GM23338 (cell line): ENCODE measurements around the gene KDM4C. TPM values are rescaled to one million over a fixed set of nuclear protein-coding genes. Genes with fewer than 3 reads are reported as not detected.

Experiments used
- ATAC-seq: fragments of 200-7000 bp; cut with Tn5 transposase; 3 replicates; pipeline ENCODE4 v1.9.1; 2020
- DNase-seq: peaks from one replicate; pipeline ENCODE4 v3.0.0-alpha.2; 2015; ENCODE audit warnings: low spot score
- H2AFZ ChIP-seq: fragments of 200-600 bp; sonication (generic); 2 replicates; pipeline ENCODE4 v1.8.0; 2016; ENCODE audit warnings: antibody characterized with exemption, mild to moderate bottlenecking, moderate library complexity
- H3F3A ChIP-seq: fragments of 200-600 bp; sonication (generic); replicated peaks from 2 replicates; pipeline ENCODE4 v1.8.0; 2017; ENCODE audit warnings: antibody characterized with exemption, mixed run types, low read depth
- H3K27ac ChIP-seq: fragments of 200-600 bp; sonication (generic); 2 replicates; pipeline ENCODE4 v1.6.1; 2016; ENCODE audit warnings: low read depth
- H3K27me3 ChIP-seq: fragments of 200-600 bp; sonication (generic); 2 replicates; pipeline ENCODE4 v1.8.0; 2016; ENCODE audit warnings: mild to moderate bottlenecking, mixed run types, moderate library complexity; ENCODE audit not compliant: insufficient read depth
- H3K36me3 ChIP-seq: fragments of 200-600 bp; sonication (generic); 2 replicates; pipeline ENCODE4 v1.8.0; 2016; ENCODE audit warnings: mild to moderate bottlenecking; ENCODE audit not compliant: insufficient read depth
- H3K4me1 ChIP-seq: fragments of 200-600 bp; sonication (generic); 2 replicates; pipeline ENCODE4 v1.8.0; 2016; ENCODE audit warnings: mild to moderate bottlenecking, moderate library complexity; ENCODE audit not compliant: insufficient read depth
- H3K4me2 ChIP-seq: fragments of 200-600 bp; sonication (generic); 2 replicates; pipeline ENCODE4 v1.7.1; 2017; ENCODE audit warnings: mixed run types
- H3K4me3 ChIP-seq: fragments of 200-600 bp; sonication (generic); 2 replicates; pipeline ENCODE4 v1.6.1; 2016; ENCODE audit warnings: mixed run types
- H3K79me2 ChIP-seq: fragments of 200-600 bp; sonication (generic); replicated peaks from 2 replicates; pipeline ENCODE4 v1.8.0; 2017; ENCODE audit warnings: mild to moderate bottlenecking; ENCODE audit not compliant: insufficient read depth
- H3K9me2 ChIP-seq: fragments of 200-600 bp; sonication (generic); 2 replicates; pipeline ENCODE4 v1.8.0; 2017; ENCODE audit not compliant: insufficient read depth
- H4K20me1 ChIP-seq: fragments of 200-600 bp; sonication (generic); replicated peaks from 2 replicates; pipeline ENCODE4 v1.8.0; 2017; ENCODE audit warnings: mild to moderate bottlenecking; ENCODE audit not compliant: insufficient read depth
- H3K27ac Mint-ChIP-seq: 2 replicates; pipeline ENCODE4 v1.8.0; 2020; ENCODE audit warnings: inconsistent platforms, mild to moderate bottlenecking, moderate library complexity, mixed read lengths
- H3K27me3 Mint-ChIP-seq: 3 replicates; pipeline ENCODE4 v1.8.0; 2022; ENCODE audit warnings: low read depth, mild to moderate bottlenecking, moderate library complexity, mixed read lengths, inconsistent platforms; ENCODE audit not compliant: insufficient read depth, poor library complexity
- H3K36me3 Mint-ChIP-seq: 3 replicates; pipeline ENCODE4 v1.8.0; 2021; ENCODE audit warnings: low read depth, mild to moderate bottlenecking, inconsistent platforms, moderate library complexity, mixed read lengths
- H3K4me1 Mint-ChIP-seq: 3 replicates; pipeline ENCODE4 v1.8.0; 2020; ENCODE audit warnings: mild to moderate bottlenecking, inconsistent platforms, mixed read lengths
- H3K4me3 Mint-ChIP-seq: 3 replicates; pipeline ENCODE4 v1.8.0; 2021; ENCODE audit warnings: moderate library complexity, mild to moderate bottlenecking, inconsistent platforms, mixed read lengths
- H3K9me3 Mint-ChIP-seq: 3 replicates; pipeline ENCODE4 v1.8.0; 2020; ENCODE audit warnings: moderate library complexity, mild to moderate bottlenecking, inconsistent platforms, mixed read lengths
- CREB1 ChIP-seq: fragments of 250-450 bp; sonication (Bioruptor Pico); IDR thresholded peaks from 2 replicates; pipeline ENCODE4 v1.5.0; 2020; ENCODE audit warnings: low read depth, mild to moderate bottlenecking, moderate library complexity
- ETS1 ChIP-seq: IDR thresholded peaks from 2 replicates; pipeline ENCODE4 v1.6.1; 2016; ENCODE audit warnings: antibody characterized with exemption
- EZH2 ChIP-seq: fragments of 200-600 bp; sonication (generic); IDR thresholded peaks from one replicate; pipeline ENCODE4 v1.8.0; 2017; ENCODE audit warnings: antibody characterized with exemption, mild to moderate bottlenecking, low read depth; ENCODE audit not compliant: unreplicated experiment
- EZH2phosphoT487 ChIP-seq: fragments of 200-600 bp; sonication (generic); IDR thresholded peaks from one replicate; pipeline ENCODE4 v1.8.1; 2018; ENCODE audit warnings: antibody characterized with exemption; ENCODE audit not compliant: unreplicated experiment
- JUNB ChIP-seq: IDR thresholded peaks from one replicate; pipeline ENCODE4 v1.6.1; 2016; ENCODE audit warnings: antibody characterized with exemption; ENCODE audit not compliant: unreplicated experiment
- NANOG ChIP-seq: IDR thresholded peaks from 2 replicates; pipeline ENCODE4 v1.6.1; 2016; ENCODE audit warnings: antibody characterized with exemption, borderline replicate concordance
- POLR2AphosphoS5 ChIP-seq: IDR thresholded peaks from 2 replicates; pipeline ENCODE4 v1.6.1; 2016; ENCODE audit warnings: antibody characterized with exemption, low read depth
- STAT1 ChIP-seq: IDR thresholded peaks from one replicate; pipeline ENCODE4 v1.6.1; 2016; ENCODE audit warnings: antibody characterized with exemption; ENCODE audit not compliant: unreplicated experiment
- ZNF114 ChIP-seq: fragments of 250-450 bp; sonication (Bioruptor Pico); IDR thresholded peaks from 2 replicates; pipeline ENCODE4 v1.5.0; 2020; ENCODE audit warnings: mild to moderate bottlenecking, moderate library complexity
- ZNF331 ChIP-seq: fragments of 250-450 bp; sonication (Bioruptor Pico); IDR thresholded peaks from 2 replicates; pipeline ENCODE4 v1.5.0; 2020; ENCODE audit warnings: low read depth, mild to moderate bottlenecking, moderate library complexity
- polyA plus RNA-seq: library from polyadenylated mRNA; unstranded; fragments of >200 nt; fragmentation: Nextera tagmentation; extraction: Ambion mirVana; gene quantifications from 2 replicates; pipeline ENCODE4 v1.2.1, GENCODE V29; 2016
- total RNA-seq: library from RNA; depleted of rRNA; stranded (reverse); fragments of >200 nt; shearing (Covaris generic); gene quantifications from 2 replicates; pipeline ENCODE4 v1.2.3, GENCODE V29; 2014
- TF ChIP-seq, protein P1 (sequence below), 2 experiments: fragments of 200-600 bp in 1 of 2; sonication (generic) in 1 of 2; conservative IDR thresholded peaks; 2 replicates each; pipeline versions ENCODE4 v1.5.1 to v1.6.1; 2016 to 2017; ENCODE audit warnings: antibody characterized with exemption in 2 of 2, low read depth in 2 of 2, mild to moderate bottlenecking in 2 of 2, moderate library complexity in 1 of 2
- TF ChIP-seq, protein P2 (sequence below): fragments of 250-450 bp; sonication (Bioruptor Pico); IDR thresholded peaks from 2 replicates; pipeline ENCODE4 v1.5.0; 2020; ENCODE audit warnings: mild to moderate bottlenecking, moderate library complexity
- TF ChIP-seq, protein P3 (sequence below): IDR thresholded peaks from one replicate; pipeline ENCODE4 v1.6.1; 2018; ENCODE audit warnings: antibody characterized with exemption; ENCODE audit not compliant: unreplicated experiment

KDM4C gene
- total and polyA plus RNA-seq, 2 experiments from 2014 or later = 12.0 to 43.8 TPM

- Histone ChIP-seq H4K20me1 (peaks cover 6% of the 10 kb centered on the region; the same call in 1 of the 2 replicates), H3K27ac (no peak overlapping the region), H2AFZ (no peak overlapping the region), H3K9me2 (no peaks in the 10 kb centered on the region), H3K4me2 (no peak overlapping the region), H3K27me3 (no peaks in the 10 kb centered on the region), H3K4me3 (no peak overlapping the region), H3F3A (no peaks in the 10 kb centered on the region), H3K79me2 (no peaks in the 10 kb centered on the region), H3K4me1 (peaks cover 8% of the 10 kb centered on the region; the same call in 1 of the 2 replicates), H3K36me3 (no peaks in the 10 kb centered on the region)
- no peak overlapping the region for H3K4me3 Mint-ChIP-seq
- H3K9me3 Mint-ChIP-seq = no peaks in the 10 kb centered on the region
- H3K27me3 Mint-ChIP-seq = no peaks in the 10 kb centered on the region
- no peak for ATAC-seq
- H3K36me3 Mint-ChIP-seq = no peaks in the 10 kb centered on the region
- TF ChIP-seq, protein P1, sequence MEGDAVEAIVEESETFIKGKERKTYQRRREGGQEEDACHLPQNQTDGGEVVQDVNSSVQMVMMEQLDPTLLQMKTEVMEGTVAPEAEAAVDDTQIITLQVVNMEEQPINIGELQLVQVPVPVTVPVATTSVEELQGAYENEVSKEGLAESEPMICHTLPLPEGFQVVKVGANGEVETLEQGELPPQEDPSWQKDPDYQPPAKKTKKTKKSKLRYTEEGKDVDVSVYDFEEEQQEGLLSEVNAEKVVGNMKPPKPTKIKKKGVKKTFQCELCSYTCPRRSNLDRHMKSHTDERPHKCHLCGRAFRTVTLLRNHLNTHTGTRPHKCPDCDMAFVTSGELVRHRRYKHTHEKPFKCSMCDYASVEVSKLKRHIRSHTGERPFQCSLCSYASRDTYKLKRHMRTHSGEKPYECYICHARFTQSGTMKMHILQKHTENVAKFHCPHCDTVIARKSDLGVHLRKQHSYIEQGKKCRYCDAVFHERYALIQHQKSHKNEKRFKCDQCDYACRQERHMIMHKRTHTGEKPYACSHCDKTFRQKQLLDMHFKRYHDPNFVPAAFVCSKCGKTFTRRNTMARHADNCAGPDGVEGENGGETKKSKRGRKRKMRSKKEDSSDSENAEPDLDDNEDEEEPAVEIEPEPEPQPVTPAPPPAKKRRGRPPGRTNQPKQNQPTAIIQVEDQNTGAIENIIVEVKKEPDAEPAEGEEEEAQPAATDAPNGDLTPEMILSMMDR (conservative IDR thresholded peaks at IDR 0.05; ENCODE audit: low read depth in 2 of 2) = no peak
- no peak for TF ChIP-seq EZH2
- no peak for TF ChIP-seq NANOG
- TF ChIP-seq, protein P2, sequence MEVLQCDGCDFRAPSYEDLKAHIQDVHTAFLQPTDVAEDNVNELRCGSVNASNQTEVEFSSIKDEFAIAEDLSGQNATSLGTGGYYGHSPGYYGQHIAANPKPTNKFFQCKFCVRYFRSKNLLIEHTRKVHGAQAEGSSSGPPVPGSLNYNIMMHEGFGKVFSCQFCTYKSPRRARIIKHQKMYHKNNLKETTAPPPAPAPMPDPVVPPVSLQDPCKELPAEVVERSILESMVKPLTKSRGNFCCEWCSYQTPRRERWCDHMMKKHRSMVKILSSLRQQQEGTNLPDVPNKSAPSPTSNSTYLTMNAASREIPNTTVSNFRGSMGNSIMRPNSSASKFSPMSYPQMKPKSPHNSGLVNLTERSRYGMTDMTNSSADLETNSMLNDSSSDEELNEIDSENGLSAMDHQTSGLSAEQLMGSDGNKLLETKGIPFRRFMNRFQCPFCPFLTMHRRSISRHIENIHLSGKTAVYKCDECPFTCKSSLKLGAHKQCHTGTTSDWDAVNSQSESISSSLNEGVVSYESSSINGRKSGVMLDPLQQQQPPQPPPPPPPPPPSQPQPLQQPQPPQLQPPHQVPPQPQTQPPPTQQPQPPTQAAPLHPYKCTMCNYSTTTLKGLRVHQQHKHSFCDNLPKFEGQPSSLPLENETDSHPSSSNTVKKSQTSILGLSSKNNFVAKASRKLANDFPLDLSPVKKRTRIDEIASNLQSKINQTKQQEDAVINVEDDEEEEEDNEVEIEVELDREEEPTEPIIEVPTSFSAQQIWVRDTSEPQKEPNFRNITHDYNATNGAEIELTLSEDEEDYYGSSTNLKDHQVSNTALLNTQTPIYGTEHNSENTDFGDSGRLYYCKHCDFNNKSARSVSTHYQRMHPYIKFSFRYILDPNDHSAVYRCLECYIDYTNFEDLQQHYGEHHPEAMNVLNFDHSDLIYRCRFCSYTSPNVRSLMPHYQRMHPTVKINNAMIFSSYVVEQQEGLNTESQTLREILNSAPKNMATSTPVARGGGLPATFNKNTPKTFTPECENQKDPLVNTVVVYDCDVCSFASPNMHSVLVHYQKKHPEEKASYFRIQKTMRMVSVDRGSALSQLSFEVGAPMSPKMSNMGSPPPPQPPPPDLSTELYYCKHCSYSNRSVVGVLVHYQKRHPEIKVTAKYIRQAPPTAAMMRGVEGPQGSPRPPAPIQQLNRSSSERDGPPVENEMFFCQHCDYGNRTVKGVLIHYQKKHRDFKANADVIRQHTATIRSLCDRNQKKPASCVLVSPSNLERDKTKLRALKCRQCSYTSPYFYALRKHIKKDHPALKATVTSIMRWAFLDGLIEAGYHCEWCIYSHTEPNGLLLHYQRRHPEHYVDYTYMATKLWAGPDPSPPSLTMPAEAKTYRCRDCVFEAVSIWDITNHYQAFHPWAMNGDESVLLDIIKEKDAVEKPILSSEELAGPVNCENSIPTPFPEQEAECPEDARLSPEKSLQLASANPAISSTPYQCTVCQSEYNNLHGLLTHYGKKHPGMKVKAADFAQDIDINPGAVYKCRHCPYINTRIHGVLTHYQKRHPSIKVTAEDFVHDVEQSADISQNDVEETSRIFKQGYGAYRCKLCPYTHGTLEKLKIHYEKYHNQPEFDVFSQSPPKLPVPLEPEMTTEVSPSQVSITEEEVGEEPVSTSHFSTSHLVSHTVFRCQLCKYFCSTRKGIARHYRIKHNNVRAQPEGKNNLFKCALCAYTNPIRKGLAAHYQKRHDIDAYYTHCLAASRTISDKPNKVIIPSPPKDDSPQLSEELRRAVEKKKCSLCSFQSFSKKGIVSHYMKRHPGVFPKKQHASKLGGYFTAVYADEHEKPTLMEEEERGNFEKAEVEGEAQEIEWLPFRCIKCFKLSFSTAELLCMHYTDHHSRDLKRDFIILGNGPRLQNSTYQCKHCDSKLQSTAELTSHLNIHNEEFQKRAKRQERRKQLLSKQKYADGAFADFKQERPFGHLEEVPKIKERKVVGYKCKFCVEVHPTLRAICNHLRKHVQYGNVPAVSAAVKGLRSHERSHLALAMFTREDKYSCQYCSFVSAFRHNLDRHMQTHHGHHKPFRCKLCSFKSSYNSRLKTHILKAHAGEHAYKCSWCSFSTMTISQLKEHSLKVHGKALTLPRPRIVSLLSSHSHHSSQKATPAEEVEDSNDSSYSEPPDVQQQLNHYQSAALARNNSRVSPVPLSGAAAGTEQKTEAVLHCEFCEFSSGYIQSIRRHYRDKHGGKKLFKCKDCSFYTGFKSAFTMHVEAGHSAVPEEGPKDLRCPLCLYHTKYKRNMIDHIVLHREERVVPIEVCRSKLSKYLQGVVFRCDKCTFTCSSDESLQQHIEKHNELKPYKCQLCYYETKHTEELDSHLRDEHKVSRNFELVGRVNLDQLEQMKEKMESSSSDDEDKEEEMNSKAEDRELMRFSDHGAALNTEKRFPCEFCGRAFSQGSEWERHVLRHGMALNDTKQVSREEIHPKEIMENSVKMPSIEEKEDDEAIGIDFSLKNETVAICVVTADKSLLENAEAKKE (CRISPR knock-in tag) = no peak
- TF ChIP-seq, protein P3, sequence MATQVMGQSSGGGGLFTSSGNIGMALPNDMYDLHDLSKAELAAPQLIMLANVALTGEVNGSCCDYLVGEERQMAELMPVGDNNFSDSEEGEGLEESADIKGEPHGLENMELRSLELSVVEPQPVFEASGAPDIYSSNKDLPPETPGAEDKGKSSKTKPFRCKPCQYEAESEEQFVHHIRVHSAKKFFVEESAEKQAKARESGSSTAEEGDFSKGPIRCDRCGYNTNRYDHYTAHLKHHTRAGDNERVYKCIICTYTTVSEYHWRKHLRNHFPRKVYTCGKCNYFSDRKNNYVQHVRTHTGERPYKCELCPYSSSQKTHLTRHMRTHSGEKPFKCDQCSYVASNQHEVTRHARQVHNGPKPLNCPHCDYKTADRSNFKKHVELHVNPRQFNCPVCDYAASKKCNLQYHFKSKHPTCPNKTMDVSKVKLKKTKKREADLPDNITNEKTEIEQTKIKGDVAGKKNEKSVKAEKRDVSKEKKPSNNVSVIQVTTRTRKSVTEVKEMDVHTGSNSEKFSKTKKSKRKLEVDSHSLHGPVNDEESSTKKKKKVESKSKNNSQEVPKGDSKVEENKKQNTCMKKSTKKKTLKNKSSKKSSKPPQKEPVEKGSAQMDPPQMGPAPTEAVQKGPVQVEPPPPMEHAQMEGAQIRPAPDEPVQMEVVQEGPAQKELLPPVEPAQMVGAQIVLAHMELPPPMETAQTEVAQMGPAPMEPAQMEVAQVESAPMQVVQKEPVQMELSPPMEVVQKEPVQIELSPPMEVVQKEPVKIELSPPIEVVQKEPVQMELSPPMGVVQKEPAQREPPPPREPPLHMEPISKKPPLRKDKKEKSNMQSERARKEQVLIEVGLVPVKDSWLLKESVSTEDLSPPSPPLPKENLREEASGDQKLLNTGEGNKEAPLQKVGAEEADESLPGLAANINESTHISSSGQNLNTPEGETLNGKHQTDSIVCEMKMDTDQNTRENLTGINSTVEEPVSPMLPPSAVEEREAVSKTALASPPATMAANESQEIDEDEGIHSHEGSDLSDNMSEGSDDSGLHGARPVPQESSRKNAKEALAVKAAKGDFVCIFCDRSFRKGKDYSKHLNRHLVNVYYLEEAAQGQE = no peak
- no peak for TF ChIP-seq STAT1
- TF ChIP-seq ETS1 = no peak
- no peak for TF ChIP-seq JUNB
- TF ChIP-seq POLR2AphosphoS5 = no peak
- no peak for TF ChIP-seq ZNF114 (CRISPR knock-in tag)
- TF ChIP-seq EZH2phosphoT487 = no peak
- no peak for TF ChIP-seq CREB1 (CRISPR knock-in tag)
- no peak for TF ChIP-seq ZNF331 (CRISPR knock-in tag)
- no peak for DNase-seq
- peak overlapping the region; percentile 70; the same call in 1 of the 2 replicates for H3K27ac Mint-ChIP-seq
- peaks cover 16% of the 10 kb centered on the region; the same call in 2 of the 3 replicates for H3K4me1 Mint-ChIP-seq
Observed at GRCh38 chr9:7037176-7037575, 279.4 kb downstream of the KDM4C start.
